ENCODE measurements around the gene HSD17B10. TPM values are rescaled to one million over a fixed set of nuclear protein-coding genes. Genes with fewer than 3 reads are reported as not detected.

The HSD17B10 gene
- total and polyA plus RNA-seq, 8 donors, result 26.8 to 54.7 (median 40.2) TPM

- TF ChIP-seq CTCF (IDR thresholded peaks at IDR 0.05), result no peak
- 86 to 93% methylated on average over 9 of the region's 9 CpGs for WGBS, 2 donors
- Histone ChIP-seq H3K27me3 (no peaks in the 10 kb centered on the region), H3K4me1 (peaks cover 0 to 5% (median 0%) of the 10 kb centered on the region in 3 donors), H3K27ac (no peak overlapping the region), H3K9me3 (no peaks in the 10 kb centered on the region), H3K36me3 (no peaks in the 10 kb centered on the region), H3K4me3 (no peak overlapping the region)
- intact Hi-C loops (cut with DNase I), result loop anchor here in 1 of 3 donors (10.0 kb wide), 1 partner anchor 115 kb away; no protein-coding TSS in a partner anchor
- no peak for DNase-seq
- no peak for FAIRE-seq
- no peak for ATAC-seq
Observed at GRCh38 chrX:53430231-53430630, 3.9 kb downstream of the HSD17B10 start.

DNA sequence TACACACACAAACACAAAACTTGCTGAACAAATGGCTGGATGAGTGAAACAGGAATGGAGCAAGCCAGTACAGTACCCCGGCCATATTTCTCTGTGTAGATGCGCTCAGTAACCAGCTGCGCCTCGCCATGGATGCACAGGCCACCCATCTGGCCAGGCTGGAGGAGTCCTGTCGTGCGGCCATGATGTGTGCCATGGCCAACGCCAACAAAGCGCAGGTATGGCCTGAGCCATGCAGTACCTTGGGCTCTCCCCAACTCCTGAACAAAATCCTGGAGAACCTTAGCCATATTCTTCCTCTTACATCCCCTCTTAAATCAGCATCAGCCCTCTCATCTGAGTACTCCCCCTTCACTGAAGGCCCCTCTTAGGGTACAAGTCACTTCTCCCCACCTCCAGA is 4.4 kb downstream of the HSD17B10 start:
- FAIRE-seq, result no peak
- 95 to 96% methylated on average over 8 of the region's 8 CpGs for WGBS, 2 donors
- intact Hi-C loops (cut with DNase I), result loop anchor here in 1 of 3 donors (10.0 kb wide), 1 partner anchor 115 kb away; no protein-coding TSS in a partner anchor

GRCh38 chrX:53422861-53423306 is 11.3 kb downstream of the HSD17B10 start, which contains the start of gene RIBC1:
TSS of gene RIBC1 (plus strand) at chrX:53422873. CDS start at chrX:53426277, 3,404 bp downstream.
- H3K27me3 ChIP-seq, result no peaks in the 10 kb centered on the region
- TF ChIP-seq CTCF (IDR thresholded peaks at IDR 0.05), result no peak
- DNase-seq, result no peak
- no peaks in the 10 kb centered on the region for H3K36me3 ChIP-seq
- ATAC-seq, result peak in 2 of 4 donors; percentile 2 to 8
- FAIRE-seq, result no peak
- peaks cover 0 to 13% (median 9%) of the 10 kb centered on the region in 3 donors for H3K4me1 ChIP-seq
- intact Hi-C loops (cut with DNase I), result no loop called here
- H3K27ac ChIP-seq, result peak within 1 kb of the TSS; percentile 81 to 93 (median 88)
- H3K9me3 ChIP-seq, result no peaks in the 10 kb centered on the region
- H3K4me3 ChIP-seq, result peak within 1 kb of the TSS; percentile 77 to 95 (median 86)
- 2% methylated on average over 17 of the region's 17 CpGs for WGBS, 2 donors

More for the DNA sequence above, 4.4 kb downstream of the HSD17B10 start:
- H3K4me3 ChIP-seq, result no peak overlapping the region
- ATAC-seq, result no peak
- H3K27ac ChIP-seq, result no peak overlapping the region
- peaks cover 0 to 5% (median 0%) of the 10 kb centered on the region in 3 donors for H3K4me1 ChIP-seq
- no peaks in the 10 kb centered on the region for H3K9me3 ChIP-seq
- no peak for DNase-seq
- TF ChIP-seq CTCF (IDR thresholded peaks at IDR 0.05), result no peak
- H3K27me3 ChIP-seq, result no peaks in the 10 kb centered on the region
- no peaks in the 10 kb centered on the region for H3K36me3 ChIP-seq

DNA sequence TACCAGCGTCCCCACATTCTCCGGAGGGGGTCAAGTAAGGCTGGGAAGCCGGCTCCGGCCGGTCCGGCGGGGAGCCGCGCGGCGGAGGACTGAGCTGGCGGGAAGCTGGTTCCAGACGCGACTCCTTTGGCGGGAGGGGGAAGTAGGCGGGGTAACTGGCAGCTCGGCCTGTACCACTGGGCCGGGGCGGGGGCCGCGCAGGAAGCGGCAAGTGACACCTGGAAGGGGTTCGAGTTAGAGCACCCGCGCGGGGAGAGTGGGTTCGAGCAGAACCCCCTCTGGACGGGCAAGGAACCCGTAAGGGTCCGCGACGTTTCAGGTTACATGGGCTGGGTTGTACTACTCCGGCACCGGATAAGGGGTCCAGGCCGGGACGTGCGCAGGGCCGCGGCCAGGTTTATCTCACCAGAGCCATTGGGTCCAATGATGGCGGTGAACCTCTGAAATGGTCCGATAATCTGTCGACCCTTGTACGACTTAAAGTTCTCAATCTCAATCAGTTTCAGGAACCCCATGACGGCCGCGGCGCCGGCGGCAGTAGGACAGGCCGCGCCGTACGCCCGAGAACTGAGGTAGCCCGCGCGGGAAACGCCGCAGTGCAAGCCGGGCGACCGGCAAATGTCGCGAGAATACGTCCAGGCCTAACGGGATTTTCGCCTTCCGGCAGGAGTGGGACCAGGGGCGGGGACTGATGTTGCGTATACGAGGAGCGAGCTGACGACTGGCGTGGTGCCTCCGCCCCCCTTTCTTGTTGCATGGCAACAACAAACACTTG is 11.9 kb downstream of the HSD17B10 start, which contains the start of gene SMC1A:
Gene SMC1A, minus strand, starts transcription at position 569 of the 775 bp plus-strand sequence. Its CDS starts 54 bp downstream, at position 515.
- ATAC-seq, result peak; percentile 92 to 97 (median 96)
- H3K9me3 ChIP-seq, result no peaks in the 10 kb centered on the region
- no peaks in the 10 kb centered on the region for H3K27me3 ChIP-seq
- H3K4me3 ChIP-seq, result peak within 1 kb of the TSS; percentile 77 to 95 (median 86)
- no peak for TF ChIP-seq CTCF (IDR thresholded peaks at IDR 0.05)
- intact Hi-C loops (cut with DNase I), result no loop called here
- peak; percentile 96 to 100 (median 99) for DNase-seq
- FAIRE-seq, result peak; percentile 99
- peak within 1 kb of the TSS; percentile 81 to 93 (median 88) for H3K27ac ChIP-seq
- H3K4me1 ChIP-seq, result peaks cover 0 to 13% (median 9%) of the 10 kb centered on the region in 3 donors
- no peaks in the 10 kb centered on the region for H3K36me3 ChIP-seq
- 0 to 2% methylated on average over 70 to 75 of the region's 75 CpGs for WGBS, 2 donors

All from pancreas (tissue), 10 donors.